ENCODE measurements around the gene ACP7. TPM values are rescaled to one million over a fixed set of nuclear protein-coding genes. Genes with fewer than 3 reads are reported as not detected.

The ACP7 gene
- total RNA-seq, 1 experiment from 2014 or later, result not detected

DNA sequence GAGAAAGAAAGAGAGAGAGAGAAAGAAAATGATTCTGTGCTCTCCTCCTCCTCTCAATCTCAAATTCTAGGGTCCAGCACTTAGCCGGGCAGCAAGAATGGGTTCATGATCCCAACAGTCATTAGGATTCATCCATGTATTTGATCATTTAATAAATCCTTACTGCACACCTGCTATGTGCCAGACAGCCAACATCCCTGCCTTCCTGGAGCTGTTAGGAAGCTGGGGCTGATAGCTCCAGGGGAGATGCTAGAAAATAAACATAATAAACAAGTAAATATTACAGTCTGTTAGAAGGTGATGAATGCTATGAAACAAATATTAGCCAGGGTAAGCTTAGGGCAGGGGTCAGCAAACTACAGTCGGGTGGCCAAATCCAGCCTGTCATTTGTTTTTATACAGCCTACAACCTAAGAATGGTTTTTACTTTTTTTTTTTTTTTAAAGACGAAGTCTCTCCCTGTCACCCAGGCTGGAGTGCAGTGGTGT lies 9.9 kb upstream of the ACP7 start:
- Mint-ChIP-seq H3K9me3 (ENCODE audit: unreplicated experiment) (peaks cover 2% of the 10 kb centered on the region), H3K4me1 (ENCODE audit: insufficient read depth, unreplicated experiment) (peaks cover 17% of the 10 kb centered on the region), H3K4me3 (ENCODE audit: unreplicated experiment) (peak overlapping the region; percentile 50), H3K27ac (ENCODE audit: low read depth, unreplicated experiment) (peak overlapping the region; percentile 78), H3K36me3 (ENCODE audit: insufficient read depth, unreplicated experiment) (no peaks in the 10 kb centered on the region), H3K27me3 (ENCODE audit: insufficient read depth, unreplicated experiment) (no peaks in the 10 kb centered on the region)
- ChIA-PET POLR2A (interaction anchor here (0.6 to 1.3 kb wide), 3 partner anchors 8 to 361 kb away, joined by 3 to 5 read pairs (median 4); no protein-coding TSS in a partner anchor), CTCF (interaction anchor here (0.6 kb wide), 1 partner anchor 35 kb away, joined by 3 read pairs; no protein-coding TSS in a partner anchor)
- no peak for DNase-seq (ENCODE audit: unreplicated experiment)
- TF ChIP-seq, protein P1, sequence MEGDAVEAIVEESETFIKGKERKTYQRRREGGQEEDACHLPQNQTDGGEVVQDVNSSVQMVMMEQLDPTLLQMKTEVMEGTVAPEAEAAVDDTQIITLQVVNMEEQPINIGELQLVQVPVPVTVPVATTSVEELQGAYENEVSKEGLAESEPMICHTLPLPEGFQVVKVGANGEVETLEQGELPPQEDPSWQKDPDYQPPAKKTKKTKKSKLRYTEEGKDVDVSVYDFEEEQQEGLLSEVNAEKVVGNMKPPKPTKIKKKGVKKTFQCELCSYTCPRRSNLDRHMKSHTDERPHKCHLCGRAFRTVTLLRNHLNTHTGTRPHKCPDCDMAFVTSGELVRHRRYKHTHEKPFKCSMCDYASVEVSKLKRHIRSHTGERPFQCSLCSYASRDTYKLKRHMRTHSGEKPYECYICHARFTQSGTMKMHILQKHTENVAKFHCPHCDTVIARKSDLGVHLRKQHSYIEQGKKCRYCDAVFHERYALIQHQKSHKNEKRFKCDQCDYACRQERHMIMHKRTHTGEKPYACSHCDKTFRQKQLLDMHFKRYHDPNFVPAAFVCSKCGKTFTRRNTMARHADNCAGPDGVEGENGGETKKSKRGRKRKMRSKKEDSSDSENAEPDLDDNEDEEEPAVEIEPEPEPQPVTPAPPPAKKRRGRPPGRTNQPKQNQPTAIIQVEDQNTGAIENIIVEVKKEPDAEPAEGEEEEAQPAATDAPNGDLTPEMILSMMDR (IDR thresholded peaks at IDR 0.05; ENCODE audit: unreplicated experiment), result no peak
- no TSS peak for BruUV-seq (replicated peaks)
- intact Hi-C loops (cut with micrococcal nuclease), result no loop called here

DNA sequence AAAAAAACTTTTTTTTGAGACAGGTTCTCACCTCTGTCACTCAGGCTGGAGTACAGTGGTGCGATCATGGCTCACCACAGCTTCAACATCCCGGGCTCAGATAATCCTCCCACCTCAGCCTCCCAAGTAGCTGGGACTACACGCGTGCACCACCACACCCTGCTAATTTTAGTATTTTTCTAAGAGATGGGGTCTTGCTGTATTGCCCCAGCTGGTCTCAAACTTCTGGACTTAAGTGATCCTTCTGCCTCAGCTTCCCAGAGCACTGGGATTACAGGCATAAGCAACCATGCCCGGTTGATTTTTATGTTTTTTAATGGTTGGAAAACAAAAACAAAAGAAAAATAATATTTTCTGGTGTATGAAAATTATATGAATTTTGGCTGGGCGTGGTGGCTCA lies 9.2 kb upstream of the ACP7 start:
- Mint-ChIP-seq H3K27me3 (ENCODE audit: insufficient read depth, unreplicated experiment) (no peaks in the 10 kb centered on the region), H3K9me3 (ENCODE audit: unreplicated experiment) (no peaks in the 10 kb centered on the region), H3K36me3 (ENCODE audit: insufficient read depth, unreplicated experiment) (no peaks in the 10 kb centered on the region), H3K4me1 (ENCODE audit: insufficient read depth, unreplicated experiment) (peaks cover 17% of the 10 kb centered on the region), H3K4me3 (ENCODE audit: unreplicated experiment) (no peak overlapping the region), H3K27ac (ENCODE audit: low read depth, unreplicated experiment) (no peak overlapping the region)
- DNase-seq (ENCODE audit: unreplicated experiment), result no peak
- POLR2A ChIA-PET, result no interaction called here
- BruUV-seq (replicated peaks), result no TSS peak
- intact Hi-C loops (cut with micrococcal nuclease), result no loop called here
- TF ChIP-seq, protein P1 (IDR thresholded peaks at IDR 0.05; ENCODE audit: unreplicated experiment), result no peak
- CTCF ChIA-PET, result interaction anchor here (0.6 to 0.7 kb wide), 2 partner anchors 34 to 52 kb away, joined by 3 read pairs; no protein-coding TSS in a partner anchor

DNA sequence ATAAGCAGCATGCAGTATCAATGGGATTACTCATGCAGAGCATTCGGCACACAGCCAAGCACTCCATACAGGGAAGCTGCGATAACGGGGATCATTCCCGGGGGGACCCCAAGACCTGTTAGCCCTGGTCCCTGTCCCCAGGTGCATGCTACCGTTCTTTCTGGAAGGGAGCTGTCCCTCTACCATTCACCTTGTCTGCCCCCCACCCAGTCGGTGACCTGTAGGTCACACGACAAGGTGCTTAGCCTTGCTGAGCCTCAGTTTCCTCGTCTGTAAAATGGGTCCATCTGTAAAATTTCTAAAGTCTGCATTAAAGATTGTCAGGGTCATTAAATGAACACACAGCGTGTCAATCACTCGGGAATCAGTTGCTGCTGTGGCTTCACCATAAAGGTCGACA lies 6.8 kb upstream of the ACP7 start:
- DNase-seq (ENCODE audit: unreplicated experiment), result no peak
- TF ChIP-seq, protein P1 (IDR thresholded peaks at IDR 0.05; ENCODE audit: unreplicated experiment), result no peak
- intact Hi-C loops (cut with micrococcal nuclease), result no loop called here
- CTCF ChIA-PET, result interaction anchor here (1.7 kb wide), 1 partner anchor 16 kb away, joined by 4 read pairs; no protein-coding TSS in a partner anchor
- no peak overlapping the region for H3K4me3 Mint-ChIP-seq (ENCODE audit: unreplicated experiment)
- H3K4me1 Mint-ChIP-seq (ENCODE audit: insufficient read depth, unreplicated experiment), result peaks cover 17% of the 10 kb centered on the region
- no TSS peak for BruUV-seq (replicated peaks)
- H3K36me3 Mint-ChIP-seq (ENCODE audit: insufficient read depth, unreplicated experiment), result no peaks in the 10 kb centered on the region
- no peaks in the 10 kb centered on the region for H3K27me3 Mint-ChIP-seq (ENCODE audit: insufficient read depth, unreplicated experiment)
- POLR2A ChIA-PET, result no interaction called here
- H3K27ac Mint-ChIP-seq (ENCODE audit: low read depth, unreplicated experiment), result no peak overlapping the region
- no peaks in the 10 kb centered on the region for H3K9me3 Mint-ChIP-seq (ENCODE audit: unreplicated experiment)

DNA sequence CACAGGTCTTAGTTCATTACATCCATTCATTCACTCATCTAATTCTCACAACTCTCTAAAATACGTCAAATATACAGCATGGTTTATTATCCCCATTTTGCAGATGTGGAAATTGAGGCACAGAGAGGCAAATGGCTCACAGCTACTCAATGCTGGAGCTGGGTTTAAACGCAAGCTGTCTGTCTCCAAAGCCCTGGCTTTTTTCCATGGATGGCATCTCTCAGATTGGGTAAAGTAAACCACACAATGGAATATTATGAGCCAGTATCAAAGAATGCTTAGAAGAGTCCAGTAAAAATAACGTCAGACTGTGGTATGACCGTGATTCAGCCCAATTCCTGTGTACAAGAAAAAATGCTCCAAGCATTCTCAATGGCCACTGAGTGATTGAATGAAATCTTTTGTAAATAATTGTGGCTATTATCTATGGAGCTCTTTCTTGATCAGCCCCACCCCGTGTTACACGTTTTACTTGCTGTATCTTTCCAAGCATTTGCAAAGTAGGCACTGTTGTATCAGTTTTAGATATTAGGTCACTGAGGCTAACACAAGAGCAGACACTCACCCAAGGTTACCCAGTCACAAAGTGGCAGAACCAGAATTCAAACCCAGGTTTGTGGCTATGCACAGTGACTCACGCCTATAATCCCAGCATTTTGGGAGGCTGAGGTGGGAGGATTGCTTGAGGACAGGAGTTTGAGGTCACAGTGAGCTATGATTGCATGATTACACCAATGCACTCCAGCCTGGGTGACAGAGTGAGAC lies 5.5 kb upstream of the ACP7 start:
- TF ChIP-seq, protein P1 (IDR thresholded peaks at IDR 0.05; ENCODE audit: unreplicated experiment), result no peak
- H3K36me3 Mint-ChIP-seq (ENCODE audit: insufficient read depth, unreplicated experiment), result no peaks in the 10 kb centered on the region
- peaks cover 24% of the 10 kb centered on the region for H3K4me1 Mint-ChIP-seq (ENCODE audit: insufficient read depth, unreplicated experiment)
- no peaks in the 10 kb centered on the region for H3K27me3 Mint-ChIP-seq (ENCODE audit: insufficient read depth, unreplicated experiment)
- peak overlapping the region; percentile 79 for H3K27ac Mint-ChIP-seq (ENCODE audit: low read depth, unreplicated experiment)
- intact Hi-C loops (cut with micrococcal nuclease), result no loop called here
- no peaks in the 10 kb centered on the region for H3K9me3 Mint-ChIP-seq (ENCODE audit: unreplicated experiment)
- H3K4me3 Mint-ChIP-seq (ENCODE audit: unreplicated experiment), result no peak overlapping the region
- ChIA-PET POLR2A (interaction anchor here (0.6 to 1.7 kb wide), 4 partner anchors 15 to 367 kb away, joined by 3 to 5 read pairs (median 4); partner anchors contain the start of gene SUPT5H), CTCF (interaction anchor here (0.6 to 1.7 kb wide), 3 partner anchors 15 to 32 kb away, joined by 3 to 8 read pairs (median 4); no protein-coding TSS in a partner anchor)
- peak; percentile 96 for DNase-seq (ENCODE audit: unreplicated experiment)
- BruUV-seq (replicated peaks), result no TSS peak
